Measurements from ENCODE around the gene SYT1. TPM values are rescaled to one million over a fixed set of nuclear protein-coding genes. Genes with fewer than 3 reads are reported as not detected.
A peak's percentile ranks its signal among the peaks of the same experiment; 100 is the strongest.

SYT1 gene
- total and polyA plus RNA-seq, 2 experiments from 2014 or later, result 48.7 to 51.7 TPM

- TF ChIP-seq CTCF (conservative IDR thresholded peaks at IDR 0.05; ENCODE audit: low read depth in 2 of 2) (no peak), STAT1 (IDR thresholded peaks at IDR 0.05; ENCODE audit: unreplicated experiment) (no peak), NANOG (IDR thresholded peaks at IDR 0.05; ENCODE audit: borderline replicate concordance) (no peak)
Measured at GRCh38 chr12:79364197-79364596, 499.6 kb downstream of the SYT1 start (continued).

GRCh38 chr12:79366374-79366773 lies 501.8 kb downstream of the SYT1 start:
- Histone ChIP-seq H3K4me1 (ENCODE audit: insufficient read depth) (peaks cover 17% of the 10 kb centered on the region), H3K4me3 (no peak overlapping the region), H2AFZ (no peak overlapping the region), H3K79me2 (replicated peaks; ENCODE audit: insufficient read depth) (no peaks in the 10 kb centered on the region), H3K27me3 (ENCODE audit: insufficient read depth) (no peaks in the 10 kb centered on the region), H3K36me3 (ENCODE audit: insufficient read depth) (no peaks in the 10 kb centered on the region), H4K20me1 (replicated peaks; ENCODE audit: insufficient read depth) (0 out of 2 replicates have a peak, but pooled peaks cover 3% of the 10 kb centered on the region), H3K4me2 (no peak overlapping the region), H3K9me2 (ENCODE audit: insufficient read depth) (no peaks in the 10 kb centered on the region), H3K27ac (ENCODE audit: low read depth) (no peak overlapping the region), H3F3A (replicated peaks; ENCODE audit: low read depth) (no peaks in the 10 kb centered on the region)
- peak; percentile 44; the same call in 1 of the 3 replicates for ATAC-seq
- peak overlapping the region; percentile 50; the same call in 1 of the 2 replicates for H3K27ac Mint-ChIP-seq
- no peak for DNase-seq (ENCODE audit: low spot score)
- H3K4me3 Mint-ChIP-seq, result no peak overlapping the region
- no peaks in the 10 kb centered on the region for H3K9me3 Mint-ChIP-seq
- H3K27me3 Mint-ChIP-seq (ENCODE audit: insufficient read depth, low read depth, poor library complexity), result no peaks in the 10 kb centered on the region
- 0 out of 3 replicates have a peak, but pooled peaks cover 6% of the 10 kb centered on the region for H3K36me3 Mint-ChIP-seq (ENCODE audit: low read depth)
- peaks cover 30% of the 10 kb centered on the region for H3K4me1 Mint-ChIP-seq
- TF ChIP-seq JUNB (IDR thresholded peaks at IDR 0.05; ENCODE audit: unreplicated experiment) (no peak), STAT1 (IDR thresholded peaks at IDR 0.05; ENCODE audit: unreplicated experiment) (no peak), ZNF114 (CRISPR knock-in tag; IDR thresholded peaks at IDR 0.05) (no peak), POLR2AphosphoS5 (IDR thresholded peaks at IDR 0.05; ENCODE audit: low read depth) (no peak), ZNF331 (CRISPR knock-in tag; IDR thresholded peaks at IDR 0.05; ENCODE audit: low read depth) (no peak), CREB1 (CRISPR knock-in tag; IDR thresholded peaks at IDR 0.05; ENCODE audit: low read depth) (no peak), REST (IDR thresholded peaks at IDR 0.05; ENCODE audit: unreplicated experiment) (no peak), ETS1 (IDR thresholded peaks at IDR 0.05) (no peak), EZH2 (IDR thresholded peaks at IDR 0.05; ENCODE audit: low read depth, unreplicated experiment) (no peak), EZH2phosphoT487 (IDR thresholded peaks at IDR 0.05; ENCODE audit: unreplicated experiment) (no peak), CTCF (conservative IDR thresholded peaks at IDR 0.05; ENCODE audit: low read depth in 2 of 2) (no peak), NANOG (IDR thresholded peaks at IDR 0.05; ENCODE audit: borderline replicate concordance) (no peak)
